ENCODE measurements around the gene CRYGB.
"Not testable (repeated sequence)": the region's sequence is repeated elsewhere in the genome, so short reads cannot be mapped to it uniquely, and the experiment has no call there.

CRYGB gene

GRCh38 chr2:208112273-208112745, 33.6 kb downstream of the CRYGB start:
- not testable (repeated sequence) for DNase-seq

GRCh38 chr2:208103616-208104015, 42.3 kb downstream of the CRYGB start:
- no peak for DNase-seq

- DNase-seq, result no peak
These were observed 44.0 kb downstream of the CRYGB start for GRCh38 chr2:208101716-208102631.

GRCh38 chr2:208099682-208100470, 46.1 kb downstream of the CRYGB start:
- DNase-seq, result no peak

- not testable (repeated sequence) for DNase-seq
These were observed 47.3 kb downstream of the CRYGB start for GRCh38 chr2:208098701-208099100.

GRCh38 chr2:208098267-208098666, 47.7 kb downstream of the CRYGB start:
- DNase-seq, result no peak

- DNase-seq, result no peak
These were observed 48.2 kb downstream of the CRYGB start for GRCh38 chr2:208097801-208098200.

- no peak for DNase-seq
These were observed 48.6 kb downstream of the CRYGB start for GRCh38 chr2:208097313-208097712.

- no peak for DNase-seq
These were observed 49.9 kb downstream of the CRYGB start for GRCh38 chr2:208096080-208096479.

GRCh38 chr2:208093128-208093527, 52.8 kb downstream of the CRYGB start:
- no peak for DNase-seq

All from NCI-H1417 treated with DMSO at 0.1 percent for 48 hours (cell line).